GM19397 (cell line): ENCODE results near the gene AGBL4.

Source experiments
- ATAC-seq: cut with Tn5 transposase; IDR thresholded peaks from one replicate; pipeline ENCODE4 v1.9.1; 2021; ENCODE audit warnings: mild to moderate bottlenecking, moderate library complexity; ENCODE audit not compliant: unreplicated experiment

The AGBL4 gene

GRCh38 chr1:48619539-48619938 is 1404.2 kb downstream of the AGBL4 start:
- ATAC-seq, result no peak

DNA sequence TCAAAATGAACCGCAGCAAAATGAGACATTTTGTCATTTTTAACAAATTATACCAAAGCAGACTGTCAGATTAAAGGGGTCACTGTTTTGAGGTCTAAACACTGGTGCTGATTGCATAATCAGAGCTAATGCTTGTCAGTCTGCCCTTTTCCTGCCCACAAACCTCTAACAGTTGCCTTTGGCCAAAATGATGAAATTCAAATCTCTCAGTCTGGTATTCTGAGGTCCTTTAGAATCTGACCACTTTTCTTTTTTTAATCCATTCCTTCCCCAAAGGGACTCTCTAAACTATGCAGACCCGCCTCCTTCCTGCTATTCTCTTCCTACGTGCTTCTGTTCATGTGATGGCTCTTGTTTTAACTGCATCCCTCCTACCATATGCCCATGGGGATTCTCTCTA is 1406.5 kb downstream of the AGBL4 start:
- ATAC-seq, result no peak

DNA sequence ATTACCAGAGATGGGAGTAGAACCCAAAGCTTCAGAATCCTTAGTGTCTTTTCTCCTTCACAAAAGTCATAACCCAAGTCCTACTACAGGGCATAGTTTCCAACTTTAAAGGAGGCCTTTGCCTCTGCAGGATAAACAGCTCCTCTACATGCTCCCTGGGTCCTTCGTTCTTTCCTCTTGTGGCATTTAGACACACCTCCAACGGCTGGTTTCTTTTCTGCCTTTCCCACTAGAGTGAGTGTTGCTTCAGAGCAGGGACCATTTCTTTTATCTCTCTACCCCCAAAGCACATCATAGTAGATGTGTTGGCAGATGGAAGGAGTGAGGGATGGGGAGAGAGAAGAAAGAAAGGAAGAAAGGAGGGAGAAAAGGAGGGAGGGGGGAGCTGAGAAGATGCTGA is 1407.0 kb downstream of the AGBL4 start:
- no peak for ATAC-seq

- ATAC-seq, result no peak
Measured at GRCh38 chr1:48611841-48612240, 1411.9 kb downstream of the AGBL4 start.

DNA sequence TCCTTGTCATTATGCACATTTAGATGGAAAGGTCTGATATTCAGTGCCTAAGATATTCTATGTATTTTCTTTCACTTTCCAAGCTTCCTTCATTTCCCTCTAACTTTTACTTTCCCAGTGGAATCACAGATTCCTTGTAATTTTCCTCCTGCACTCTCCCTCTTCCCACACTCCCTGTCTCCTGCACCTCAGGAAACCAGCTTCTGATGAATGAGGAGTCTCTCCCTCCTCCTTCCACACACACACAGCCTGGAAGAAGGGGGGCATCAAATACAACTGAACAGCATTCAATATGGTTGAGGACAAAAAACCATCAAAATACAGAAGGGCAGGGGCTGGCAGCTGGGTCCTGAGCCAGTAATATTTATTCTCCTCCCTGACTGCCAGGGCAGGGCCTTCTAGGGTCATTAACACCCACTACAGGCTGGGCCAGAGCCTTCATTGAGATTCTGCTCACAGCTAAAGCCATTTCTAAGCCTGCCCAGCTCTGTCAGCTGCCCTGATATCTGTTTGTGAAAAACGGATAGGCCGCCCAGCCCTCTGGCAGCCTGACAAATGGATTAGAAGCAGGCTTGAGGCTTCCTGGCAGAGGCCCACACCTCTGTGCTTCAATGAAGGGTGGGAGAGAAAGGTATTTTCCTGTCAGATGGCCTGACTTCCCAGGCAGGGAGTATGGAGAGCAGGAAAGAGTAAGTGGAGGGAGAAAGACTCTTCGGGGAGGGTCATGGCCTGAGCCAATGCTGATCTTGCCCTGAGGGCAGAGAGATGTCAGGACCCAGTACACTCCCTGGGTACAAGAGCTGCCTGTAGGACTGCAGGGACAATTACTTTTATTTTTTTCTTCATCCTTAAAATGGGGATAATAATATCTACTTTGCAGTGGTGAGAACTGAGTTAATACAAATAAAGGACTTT is 1412.9 kb downstream of the AGBL4 start:
- ATAC-seq, result no peak

GRCh38 chr1:48608882-48609281 is 1414.9 kb downstream of the AGBL4 start:
- no peak for ATAC-seq

DNA sequence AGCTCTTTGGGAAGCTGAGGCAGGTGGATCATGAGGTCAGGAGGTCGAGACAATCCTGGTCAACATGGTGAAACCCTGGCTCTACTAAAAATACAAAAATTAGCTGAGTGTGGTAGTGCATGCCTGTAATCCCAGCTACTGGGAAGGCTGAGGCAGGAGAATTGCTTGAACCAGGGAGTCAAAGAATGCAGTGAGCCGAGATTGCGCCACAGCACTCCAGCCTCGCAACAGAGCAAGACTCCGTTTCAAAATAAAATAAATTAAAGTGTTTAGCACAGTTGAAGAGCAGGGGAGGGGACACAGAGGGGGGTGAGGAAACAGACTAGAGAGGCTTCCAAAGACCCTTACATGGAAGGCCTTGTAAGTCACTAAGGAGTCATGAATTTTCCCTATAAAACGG is 1420.5 kb downstream of the AGBL4 start:
- ATAC-seq, result no peak

DNA sequence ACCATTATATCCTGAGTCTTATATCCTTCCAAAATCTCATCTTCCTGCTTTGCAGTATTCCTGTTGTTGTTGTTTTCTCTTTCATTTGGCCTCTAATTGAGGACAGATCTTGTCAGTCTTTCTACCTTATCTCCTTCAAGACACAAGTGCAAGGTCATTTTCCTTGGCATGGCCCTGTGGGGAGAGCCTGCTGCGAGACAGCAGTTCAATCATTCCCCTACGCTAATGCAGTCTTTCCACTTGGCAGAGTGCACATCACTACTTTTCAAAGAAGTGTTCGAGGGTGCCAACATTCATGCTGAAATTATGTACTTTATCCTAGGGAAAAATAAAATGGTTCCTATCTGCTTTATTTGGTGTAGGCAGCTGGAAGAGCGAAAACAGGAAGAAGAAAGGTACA is 1421.4 kb downstream of the AGBL4 start:
- ATAC-seq, result no peak

GRCh38 chr1:48600182-48600581 is 1423.6 kb downstream of the AGBL4 start:
- no peak for ATAC-seq

DNA sequence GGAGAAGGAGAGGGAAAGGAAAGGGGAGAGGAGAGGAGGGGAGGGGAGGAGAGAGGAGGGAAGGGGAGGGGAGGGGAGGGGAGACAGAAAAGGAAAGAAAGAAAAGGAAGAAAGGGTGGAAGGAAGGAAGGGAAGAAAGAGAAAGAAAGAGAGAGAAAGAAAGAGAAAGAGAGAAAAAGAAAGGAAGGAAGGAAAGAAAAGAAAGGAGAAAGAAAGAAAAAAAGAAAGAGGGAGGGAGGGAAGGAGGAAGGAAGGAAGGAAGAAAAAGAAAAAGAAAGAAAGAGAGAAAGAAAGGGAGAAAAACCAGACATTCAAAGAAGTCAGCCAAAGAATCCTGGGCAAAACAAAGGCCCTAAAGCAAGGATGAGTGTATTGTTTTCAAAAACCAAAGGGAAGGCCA is 1426.1 kb downstream of the AGBL4 start:
- ATAC-seq, result no peak

- ATAC-seq, result no peak
Measured at GRCh38 chr1:48596046-48596445, 1427.7 kb downstream of the AGBL4 start.

DNA sequence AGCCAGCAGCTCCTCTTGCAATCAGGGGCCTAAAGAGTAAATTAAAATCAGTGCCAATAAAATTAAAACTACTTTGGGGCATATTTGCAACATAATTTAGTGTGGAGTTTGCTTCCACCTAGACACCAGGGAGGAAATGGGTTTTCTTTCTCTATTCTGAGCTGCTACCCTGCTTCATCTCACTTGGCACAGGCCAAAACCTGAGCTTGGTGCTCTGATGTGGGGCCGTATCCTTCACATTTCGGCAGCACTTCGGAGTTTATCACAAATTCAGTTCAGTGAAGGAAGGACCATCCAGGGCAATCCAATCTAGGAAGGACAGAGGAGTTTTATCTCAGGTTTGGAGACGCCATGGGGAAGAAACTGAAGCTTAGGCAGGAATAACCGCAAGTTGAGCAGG is 1428.1 kb downstream of the AGBL4 start:
- no peak for ATAC-seq

- no peak for ATAC-seq
Measured at GRCh38 chr1:48592330-48592729, 1431.4 kb downstream of the AGBL4 start.

- no peak for ATAC-seq
Measured at GRCh38 chr1:48591181-48591580, 1432.6 kb downstream of the AGBL4 start.

GRCh38 chr1:48588061-48588460 is 1435.7 kb downstream of the AGBL4 start:
- ATAC-seq, result no peak

DNA sequence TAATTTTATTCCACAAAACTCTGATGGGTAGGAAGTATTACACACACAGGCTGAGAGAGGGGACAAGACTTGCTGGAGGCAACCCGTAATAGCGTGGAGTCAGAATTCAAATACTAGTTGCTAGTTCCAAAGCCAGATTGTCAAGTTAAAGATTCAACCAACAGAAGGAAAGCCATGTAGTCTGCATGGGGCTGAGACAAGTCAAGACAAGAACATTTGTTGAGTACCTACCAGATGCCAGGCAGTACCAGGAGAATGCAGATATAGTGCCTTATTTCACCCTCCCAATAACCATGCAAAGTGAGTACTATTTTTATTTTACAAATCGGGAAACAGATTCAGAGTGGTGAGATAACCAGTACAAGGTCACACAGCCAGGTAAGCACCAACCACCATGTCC is 1441.3 kb downstream of the AGBL4 start:
- no peak for ATAC-seq

DNA sequence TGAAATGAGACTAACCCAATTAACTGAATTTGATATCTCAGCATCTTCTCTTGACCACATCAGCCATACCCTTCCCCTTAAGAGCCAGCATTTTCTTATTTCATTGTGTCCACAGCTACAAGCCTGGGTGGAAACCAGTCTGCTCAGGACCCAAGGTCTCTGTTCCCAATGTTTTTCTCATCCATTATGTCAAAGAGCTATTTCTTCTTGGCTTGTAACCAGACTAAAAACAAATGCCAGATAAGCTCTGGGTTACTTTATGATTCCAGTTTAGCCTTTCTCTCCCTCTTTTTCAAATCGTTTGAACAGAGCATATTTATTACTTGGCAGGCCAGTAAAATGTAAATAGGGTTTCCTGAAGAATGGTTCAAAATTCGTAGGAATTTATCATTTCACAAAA is 1442.5 kb downstream of the AGBL4 start:
- ATAC-seq, result no peak

GRCh38 chr1:48576565-48576964 is 1447.2 kb downstream of the AGBL4 start:
- ATAC-seq, result no peak

- ATAC-seq, result no peak
Measured at GRCh38 chr1:48572646-48573258, 1451.0 kb downstream of the AGBL4 start.

DNA sequence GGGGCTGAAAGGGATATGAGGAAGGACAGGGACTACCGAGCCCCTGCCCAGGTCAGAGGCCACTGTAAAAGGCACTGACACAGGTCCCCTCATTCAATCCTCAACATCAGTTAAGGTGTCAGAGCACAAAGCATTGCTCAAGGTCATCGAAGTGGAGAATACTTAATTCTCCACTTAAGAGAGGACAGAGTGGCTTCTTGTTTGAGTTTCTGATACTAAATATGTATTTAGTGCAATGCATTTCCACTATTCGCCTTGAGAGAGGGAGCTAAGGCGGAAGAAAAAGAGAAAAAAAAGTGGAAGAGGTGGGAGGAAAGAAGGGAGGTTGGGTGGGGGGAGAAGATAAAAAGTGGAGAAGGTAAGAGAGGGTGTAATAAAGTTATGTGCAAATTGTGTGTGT is 1451.6 kb downstream of the AGBL4 start:
- no peak for ATAC-seq

DNA sequence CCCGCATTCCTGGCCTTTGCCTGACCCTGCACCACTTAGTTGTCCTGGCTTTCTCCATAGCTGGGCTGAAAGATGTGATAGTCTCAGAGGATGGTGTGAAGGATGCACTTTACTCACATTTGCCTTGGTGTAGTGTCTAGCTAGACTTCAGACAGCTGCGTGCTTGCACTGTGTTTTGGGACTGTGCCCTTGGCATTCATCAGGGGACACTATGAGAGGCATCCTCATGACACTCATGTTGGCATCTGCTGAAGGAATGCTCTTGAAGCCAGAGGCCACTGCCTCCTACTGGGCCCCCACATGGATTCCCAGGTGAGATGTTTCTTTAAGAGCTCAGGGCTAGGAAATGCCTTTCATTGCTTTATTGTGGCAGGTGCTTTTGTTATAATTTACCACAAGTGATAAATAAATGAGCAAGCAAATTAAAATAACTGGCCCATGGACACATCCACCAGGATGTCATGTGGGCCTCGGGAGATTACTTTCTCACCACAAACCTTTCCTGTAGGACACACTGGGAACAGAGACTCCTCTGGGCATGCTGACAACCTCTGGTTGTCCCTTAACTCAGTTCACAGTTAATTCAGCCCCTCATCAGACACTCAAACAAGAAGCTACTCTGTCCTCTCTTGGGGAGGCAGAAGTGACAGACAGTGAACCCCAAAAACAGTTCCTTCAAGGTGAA is 1452.3 kb downstream of the AGBL4 start:
- ATAC-seq, result no peak

- no peak for ATAC-seq
Measured at GRCh38 chr1:48570568-48570967, 1453.2 kb downstream of the AGBL4 start.
